Body of pancreas (tissue), 4 donors: ENCODE results near the gene ZNF536. TPM values are rescaled to one million over a fixed set of nuclear protein-coding genes. Genes with fewer than 3 reads are reported as not detected.

ENCODE experiments used
- ATAC-seq: fragments of 150-250 bp; one replicate; pipeline ENCODE4 v1.9.1; 2016
- DNase-seq, 4 donors: peaks; one replicate each; pipeline ENCODE4 v3.0.0-alpha.2; 2019
- H3K27ac ChIP-seq, 4 donors: fragments of 200-600 bp; sonication (generic); 1 replicate in 3 of 4; 2 replicates in 1 of 4; pipeline versions ENCODE4 v1.5.1 to v1.6.1; 2016 to 2019; ENCODE audit warnings: mild to moderate bottlenecking in 1 of 4, mixed read lengths in 1 of 4, moderate library complexity in 1 of 4
- H3K27me3 ChIP-seq, 2 donors: fragments of 200-600 bp; sonication (generic); one replicate each; pipeline ENCODE4 v1.6.0; 2016; ENCODE audit warnings: mild to moderate bottlenecking in 1 of 2
- H3K36me3 ChIP-seq, 2 donors: fragments of 200-600 bp; sonication (generic); replicated peaks in 1 of 2; 2 replicates each; pipeline ENCODE4 v1.5.1; 2016; ENCODE audit warnings: low read depth in 2 of 2; ENCODE audit not compliant: insufficient read depth in 1 of 2
- H3K4me1 ChIP-seq: fragments of 200-600 bp; sonication (generic); one replicate; pipeline ENCODE4 v1.6.0; 2016
- H3K4me3 ChIP-seq, 2 donors: fragments of 200-600 bp; sonication (generic); 1 replicate in 1 of 2; 2 replicates in 1 of 2; pipeline ENCODE4 v1.5.1; 2016 to 2019
- H3K9me3 ChIP-seq, 3 donors: fragments of 200-600 bp; sonication (generic); 1 replicate in 2 of 3; 2 replicates in 1 of 3; pipeline ENCODE4 v1.5.1; 2016
- POLR2A ChIP-seq, 3 donors: fragments of 450-650 bp; IDR thresholded peaks; one replicate each; pipeline ENCODE4 v1.6.1; 2016; ENCODE audit warnings: antibody characterized with exemption in 3 of 3, mild to moderate bottlenecking in 2 of 3
- WGBS, 2 donors: methylation state at CpG; one replicate each; pipeline ENCODE4 v1.1.5; 2017; 5-methylcytosine and 5-hydroxymethylcytosine counted together
- intact Hi-C: fragments of 100-400 bp; cut with DNase I; formaldehyde crosslinking; loops from one replicate; pipeline ENCODE4 v1.15.1; 2023
- total RNA-seq, 2 donors: library from RNA; depleted of rRNA; stranded (reverse); fragments of >200 nt; gene quantifications; one replicate each; pipeline ENCODE4 v1.1.0, GENCODE V29; 2016
- TF ChIP-seq, protein P1 (sequence below), 7 experiments: fragments of 450-650 bp in 4 of 7; fragments of 200-600 bp in 3 of 7; sonication (generic) in 3 of 7; IDR thresholded peaks; one replicate each; pipeline ENCODE4 v1.5.1; 2016 to 2019; ENCODE audit warnings: antibody characterized with exemption in 7 of 7

The ZNF536 gene
- total RNA-seq, 2 donors from 2014 or later: not detected

DNA sequence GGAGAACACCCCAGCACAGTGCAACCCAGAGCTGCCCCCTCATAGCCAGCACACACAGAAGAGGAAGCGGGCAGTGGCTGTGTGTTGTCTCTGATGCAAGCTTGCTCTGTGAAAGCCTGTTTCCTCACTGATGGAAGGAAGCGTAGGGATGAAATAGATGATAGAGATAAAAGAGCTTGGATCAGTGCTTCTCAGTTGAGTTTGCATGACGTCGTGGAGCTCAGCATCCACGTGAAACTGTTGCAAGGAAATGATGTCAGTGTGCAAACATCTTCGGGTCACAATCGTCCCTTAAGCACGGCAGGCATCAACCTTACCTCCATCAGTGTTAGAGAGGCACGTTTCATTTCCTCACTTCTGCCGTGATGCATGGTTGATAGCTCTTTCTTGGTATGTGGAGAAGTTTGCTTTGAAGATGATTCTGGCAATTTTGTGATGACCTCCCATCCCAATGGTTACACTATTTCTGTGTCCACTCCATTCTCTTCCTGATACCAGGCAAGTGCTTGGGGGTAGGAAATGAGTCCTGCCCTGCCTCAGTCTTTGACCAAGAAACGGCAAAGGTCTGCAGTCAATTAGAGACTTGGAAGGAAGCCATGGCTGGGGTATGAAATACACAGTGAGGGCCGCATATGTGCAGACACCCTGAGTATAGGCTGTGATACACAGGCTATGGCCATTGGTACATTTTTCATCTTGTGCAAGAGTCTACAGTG lies 183.0 kb downstream of the ZNF536 start:
- DNase-seq (no peak), ATAC-seq (no peak)
- Histone ChIP-seq H3K9me3 (no peaks in the 10 kb centered on the region), H3K27me3 (no peaks in the 10 kb centered on the region), H3K27ac (no peak overlapping the region), H3K4me1 (no peaks in the 10 kb centered on the region), H3K36me3 (no peaks in the 10 kb centered on the region), H3K4me3 (no peak overlapping the region)
- 64 to 70% methylated on average over 12 of the region's 12 CpGs for WGBS, 2 donors
- TF ChIP-seq, protein P1, sequence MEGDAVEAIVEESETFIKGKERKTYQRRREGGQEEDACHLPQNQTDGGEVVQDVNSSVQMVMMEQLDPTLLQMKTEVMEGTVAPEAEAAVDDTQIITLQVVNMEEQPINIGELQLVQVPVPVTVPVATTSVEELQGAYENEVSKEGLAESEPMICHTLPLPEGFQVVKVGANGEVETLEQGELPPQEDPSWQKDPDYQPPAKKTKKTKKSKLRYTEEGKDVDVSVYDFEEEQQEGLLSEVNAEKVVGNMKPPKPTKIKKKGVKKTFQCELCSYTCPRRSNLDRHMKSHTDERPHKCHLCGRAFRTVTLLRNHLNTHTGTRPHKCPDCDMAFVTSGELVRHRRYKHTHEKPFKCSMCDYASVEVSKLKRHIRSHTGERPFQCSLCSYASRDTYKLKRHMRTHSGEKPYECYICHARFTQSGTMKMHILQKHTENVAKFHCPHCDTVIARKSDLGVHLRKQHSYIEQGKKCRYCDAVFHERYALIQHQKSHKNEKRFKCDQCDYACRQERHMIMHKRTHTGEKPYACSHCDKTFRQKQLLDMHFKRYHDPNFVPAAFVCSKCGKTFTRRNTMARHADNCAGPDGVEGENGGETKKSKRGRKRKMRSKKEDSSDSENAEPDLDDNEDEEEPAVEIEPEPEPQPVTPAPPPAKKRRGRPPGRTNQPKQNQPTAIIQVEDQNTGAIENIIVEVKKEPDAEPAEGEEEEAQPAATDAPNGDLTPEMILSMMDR (IDR thresholded peaks at IDR 0.05): no peak
- no peak for TF ChIP-seq POLR2A (IDR thresholded peaks at IDR 0.05)
- intact Hi-C loops: no loop called here

DNA sequence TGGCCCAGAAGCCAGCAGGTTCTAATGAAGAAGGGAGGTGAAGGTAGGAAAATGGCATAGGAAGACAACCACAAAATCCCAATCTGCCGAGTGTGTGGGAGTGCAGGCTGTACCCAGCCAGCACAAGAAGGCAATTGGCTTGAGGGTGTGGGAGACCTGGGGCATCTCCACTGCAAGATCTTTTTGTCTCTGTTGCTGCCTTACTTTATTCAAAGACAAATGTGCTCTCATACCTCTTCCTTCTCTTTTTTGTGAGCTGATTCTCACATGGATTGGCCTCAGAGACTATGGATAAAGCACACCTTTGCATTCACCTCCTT lies 183.6 kb downstream of the ZNF536 start:
- no peaks in the 10 kb centered on the region for H3K4me1 ChIP-seq
- no peak overlapping the region for H3K4me3 ChIP-seq
- ATAC-seq (no peak), DNase-seq (no peak)
- no peaks in the 10 kb centered on the region for H3K36me3 ChIP-seq
- no peak overlapping the region for H3K27ac ChIP-seq
- no peak for TF ChIP-seq POLR2A (IDR thresholded peaks at IDR 0.05)
- TF ChIP-seq, protein P1 (IDR thresholded peaks at IDR 0.05): no peak
- intact Hi-C loops: no loop called here
- no peaks in the 10 kb centered on the region for H3K27me3 ChIP-seq
- 73 to 80% methylated on average over 1 of the region's 1 CpG for WGBS, 2 donors
- H3K9me3 ChIP-seq: no peaks in the 10 kb centered on the region

DNA sequence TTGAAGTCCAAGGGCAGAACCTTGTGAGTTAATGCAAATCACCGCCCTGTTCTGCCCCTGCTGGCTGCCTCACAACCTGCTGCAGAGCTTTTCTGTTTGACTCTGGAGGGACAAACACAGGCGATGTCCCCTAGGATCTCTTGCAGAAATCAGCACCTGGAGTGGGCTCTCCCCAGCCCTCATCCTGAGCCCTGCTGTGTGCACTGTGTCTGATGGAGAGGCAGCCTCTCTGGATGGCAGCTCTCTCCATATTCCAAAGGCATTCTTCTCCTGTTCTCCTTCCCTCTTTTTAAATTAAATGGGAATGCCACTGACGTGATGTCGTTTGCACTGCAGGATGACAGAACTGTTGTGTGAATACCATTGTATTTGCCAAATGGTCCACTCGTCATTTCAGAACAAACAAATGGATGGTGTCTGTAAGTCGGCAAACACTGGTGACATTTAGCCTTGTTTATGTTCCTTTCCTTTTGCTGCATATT lies 184.1 kb downstream of the ZNF536 start:
- Histone ChIP-seq H3K36me3 (no peaks in the 10 kb centered on the region), H3K27me3 (no peaks in the 10 kb centered on the region), H3K4me1 (no peaks in the 10 kb centered on the region), H3K4me3 (no peak overlapping the region), H3K27ac (no peak overlapping the region), H3K9me3 (no peaks in the 10 kb centered on the region)
- no peak for TF ChIP-seq POLR2A (IDR thresholded peaks at IDR 0.05)
- TF ChIP-seq, protein P1 (IDR thresholded peaks at IDR 0.05): no peak
- 34 to 35% methylated on average over 6 of the region's 6 CpGs for WGBS, 2 donors
- no peak for DNase-seq
- intact Hi-C loops: no loop called here
- no peak for ATAC-seq

DNA sequence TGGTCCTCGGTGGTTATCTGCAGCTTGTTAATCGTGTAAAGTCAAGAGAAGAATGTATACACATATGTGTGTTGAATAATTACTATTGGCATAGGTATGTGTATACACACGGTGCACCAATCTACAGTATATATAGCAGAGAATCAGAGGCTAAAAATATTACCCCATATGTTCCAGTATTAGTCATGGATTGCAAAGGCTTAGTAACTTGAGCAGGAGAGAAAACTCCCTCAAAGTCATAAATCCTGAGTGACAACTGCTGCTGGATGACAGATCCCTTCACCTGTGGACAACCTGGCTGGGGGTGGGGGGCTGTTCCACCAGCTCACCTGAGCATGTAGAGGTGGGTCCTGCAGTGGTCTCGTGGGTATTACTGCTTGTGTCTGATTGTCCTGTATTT lies 185.0 kb downstream of the ZNF536 start:
- H3K9me3 ChIP-seq: no peaks in the 10 kb centered on the region
- DNase-seq: no peak
- no peak for ATAC-seq
- H3K27me3 ChIP-seq: no peaks in the 10 kb centered on the region
- intact Hi-C loops: no loop called here
- 40 to 46% methylated on average over 4 of the region's 4 CpGs for WGBS, 2 donors
- H3K36me3 ChIP-seq: no peaks in the 10 kb centered on the region
- no peaks in the 10 kb centered on the region for H3K4me1 ChIP-seq
- H3K27ac ChIP-seq: no peak overlapping the region
- no peak overlapping the region for H3K4me3 ChIP-seq
- TF ChIP-seq, protein P1 (IDR thresholded peaks at IDR 0.05): no peak
- TF ChIP-seq POLR2A (IDR thresholded peaks at IDR 0.05): no peak

DNA sequence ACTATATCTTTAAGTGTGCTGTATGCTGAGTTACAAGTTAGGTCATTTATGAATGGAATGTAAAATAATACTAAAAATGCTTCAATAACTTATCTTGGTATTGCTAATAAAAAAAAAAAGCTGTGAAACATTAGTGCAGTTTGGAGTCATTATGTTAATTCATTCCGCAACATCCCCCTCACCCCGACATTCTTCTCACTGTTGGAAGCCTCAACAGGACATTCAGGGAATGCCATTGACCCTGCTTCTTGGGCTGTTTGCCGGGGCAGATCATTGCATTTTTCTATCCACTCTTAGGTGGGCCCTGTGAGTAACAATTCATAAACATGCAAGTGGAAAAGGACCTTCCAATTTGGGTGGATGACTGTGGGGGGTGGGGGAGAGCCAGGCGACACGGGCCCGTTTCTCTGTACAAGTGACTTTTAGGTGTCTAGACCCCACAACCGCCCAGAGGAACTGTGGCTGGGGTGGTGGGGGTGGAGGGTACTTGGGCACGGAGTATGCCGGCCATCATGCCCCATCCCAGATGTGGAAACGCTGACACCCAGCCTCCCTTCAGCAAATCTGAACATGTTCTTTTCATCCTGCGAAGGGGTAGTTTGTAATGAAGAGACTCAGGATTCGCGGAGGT lies 185.9 kb downstream of the ZNF536 start:
- TF ChIP-seq POLR2A (IDR thresholded peaks at IDR 0.05): no peak
- TF ChIP-seq, protein P1 (IDR thresholded peaks at IDR 0.05): no peak
- H3K27ac ChIP-seq: no peak overlapping the region
- no peak for DNase-seq
- no peaks in the 10 kb centered on the region for H3K36me3 ChIP-seq
- intact Hi-C loops: no loop called here
- H3K4me3 ChIP-seq: no peak overlapping the region
- no peaks in the 10 kb centered on the region for H3K9me3 ChIP-seq
- no peak for ATAC-seq
- 62 to 63% methylated on average over 13 of the region's 13 CpGs for WGBS, 2 donors
- H3K4me1 ChIP-seq: no peaks in the 10 kb centered on the region
- no peaks in the 10 kb centered on the region for H3K27me3 ChIP-seq
